K562 (cell line): ENCODE data around the gene KRTAP16-1. TPM values are rescaled to one million over a fixed set of nuclear protein-coding genes. Genes with fewer than 3 reads are reported as not detected.

Experiments used
- CHD7 ChIP-seq: fragments of 200-600 bp; sonication (generic); IDR thresholded peaks from one replicate; pipeline ENCODE4 v1.6.1; 2012; ENCODE audit warnings: mild to moderate bottlenecking, low read depth, low read length, inconsistent platforms
- polyA plus RNA-seq, 8 experiments: library from polyadenylated mRNA; depleted of rRNA in 4 of 8; stranded (reverse) in 5 of 8; unstranded in 3 of 8; fragments of >200 nt; fragmentation: Nextera tagmentation in 2 of 8; fragmentation: Illumina TruSeq in 1 of 8; extraction: Ambion mirVana in 2 of 8; extraction: Trizol in 1 of 8; gene quantifications; 2 replicates each; pipeline versions ENCODE4 v1.2.1 to v1.2.3, GENCODE V29; 2011 to 2014; ENCODE audit warnings: inconsistent platforms in 1 of 8, missing spikeins in 1 of 8
- total RNA-seq, 7 experiments: library from RNA; depleted of rRNA in 6 of 7; stranded (reverse); fragments of >200 nt in 6 of 7; fragmentation: Illumina TruSeq in 2 of 7; extraction: Trizol in 2 of 7; gene quantifications; 2 replicates each; pipeline versions ENCODE4 v1.2.1 to v1.2.3, GENCODE V29; 2011 to 2021; ENCODE audit warnings: low replicate concordance in 1 of 7

The KRTAP16-1 gene
- total and polyA plus RNA-seq, 9 of the 15 experiments (the other 6 are each of a cell fraction or from before 2014, with no cell fraction given): not detected

DNA sequence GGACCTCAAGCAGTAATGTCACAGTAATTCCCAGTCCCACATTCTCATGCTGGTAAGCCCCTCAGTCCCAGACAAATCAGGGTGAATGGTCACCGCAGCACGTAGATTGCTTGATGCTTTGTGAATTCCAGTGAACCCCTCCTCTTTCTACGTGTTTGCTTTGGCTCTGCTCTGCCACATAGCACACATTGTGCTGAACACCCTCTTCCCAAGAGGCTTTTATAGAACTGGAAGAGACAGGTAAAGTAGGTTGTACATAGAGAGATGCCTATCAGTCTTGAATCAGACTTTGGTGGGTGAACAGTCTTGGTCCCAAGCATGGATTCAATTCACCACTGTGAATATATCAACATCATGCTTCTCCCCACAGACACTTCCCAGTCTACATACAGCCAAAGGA is 44.5 kb downstream of the KRTAP16-1 start (continued):
- TF ChIP-seq CHD7: no peak
